Mammary epithelial cell (primary cell): ENCODE measurements around the gene KCNH6.

ENCODE experiments used
- EZH2 ChIP-seq: IDR thresholded peaks from 2 replicates; pipeline ENCODE4 v1.6.1; 2012; ENCODE audit warnings: low read length, inconsistent platforms, borderline replicate concordance
- TF ChIP-seq, protein P1 (sequence below), 2 donors: IDR thresholded peaks in 1 of 2; conservative IDR thresholded peaks in 1 of 2; 2 replicates each; pipeline ENCODE4 v1.5.1; 2011 to 2012; ENCODE audit warnings: inconsistent platforms in 2 of 2, low read length in 2 of 2, mild to moderate bottlenecking in 2 of 2, control low read depth in 1 of 2, low read depth in 1 of 2; ENCODE audit not compliant: insufficient read depth in 1 of 2; ENCODE audit errors: extremely low read depth in 1 of 2

DNA sequence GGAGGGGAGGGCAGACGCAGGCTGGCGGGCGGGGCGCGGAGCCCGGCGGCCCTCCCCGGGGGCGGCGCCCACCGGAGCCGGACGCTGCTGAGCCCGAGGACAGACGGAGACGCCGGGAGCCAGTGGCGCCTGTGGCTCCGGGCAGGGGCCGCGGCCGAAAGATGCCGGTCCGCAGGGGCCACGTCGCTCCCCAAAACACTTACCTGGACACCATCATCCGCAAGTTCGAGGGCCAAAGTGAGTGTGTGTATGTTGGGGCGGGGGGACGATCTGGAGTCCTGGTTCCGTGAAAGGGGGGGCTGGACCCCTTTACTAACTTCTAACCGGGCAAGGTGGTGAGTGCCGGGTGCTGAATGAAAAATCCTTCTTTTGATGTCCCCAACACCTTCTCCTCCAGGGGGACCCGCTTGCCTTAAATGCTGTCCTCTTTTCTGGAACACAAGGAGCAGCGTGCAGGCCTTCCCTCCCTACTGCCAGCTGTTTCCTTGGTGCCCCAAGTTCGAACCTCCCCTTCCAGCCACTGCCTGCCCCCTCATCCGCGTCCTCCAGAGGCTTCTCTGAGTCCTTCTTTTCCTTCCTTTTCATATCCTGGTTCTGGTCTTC lies at the start of gene KCNH6:
- TF ChIP-seq, protein P1, sequence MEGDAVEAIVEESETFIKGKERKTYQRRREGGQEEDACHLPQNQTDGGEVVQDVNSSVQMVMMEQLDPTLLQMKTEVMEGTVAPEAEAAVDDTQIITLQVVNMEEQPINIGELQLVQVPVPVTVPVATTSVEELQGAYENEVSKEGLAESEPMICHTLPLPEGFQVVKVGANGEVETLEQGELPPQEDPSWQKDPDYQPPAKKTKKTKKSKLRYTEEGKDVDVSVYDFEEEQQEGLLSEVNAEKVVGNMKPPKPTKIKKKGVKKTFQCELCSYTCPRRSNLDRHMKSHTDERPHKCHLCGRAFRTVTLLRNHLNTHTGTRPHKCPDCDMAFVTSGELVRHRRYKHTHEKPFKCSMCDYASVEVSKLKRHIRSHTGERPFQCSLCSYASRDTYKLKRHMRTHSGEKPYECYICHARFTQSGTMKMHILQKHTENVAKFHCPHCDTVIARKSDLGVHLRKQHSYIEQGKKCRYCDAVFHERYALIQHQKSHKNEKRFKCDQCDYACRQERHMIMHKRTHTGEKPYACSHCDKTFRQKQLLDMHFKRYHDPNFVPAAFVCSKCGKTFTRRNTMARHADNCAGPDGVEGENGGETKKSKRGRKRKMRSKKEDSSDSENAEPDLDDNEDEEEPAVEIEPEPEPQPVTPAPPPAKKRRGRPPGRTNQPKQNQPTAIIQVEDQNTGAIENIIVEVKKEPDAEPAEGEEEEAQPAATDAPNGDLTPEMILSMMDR (conservative IDR thresholded peaks at IDR 0.05 in 1 of 2, IDR thresholded peaks at IDR 0.05 in 1 of 2; ENCODE audit: extremely low read depth in 1 of 2, insufficient read depth in 1 of 2, low read depth in 1 of 2, low read length in 2 of 2): no peak
- no peak for TF ChIP-seq EZH2
